DOHH2 (cell line): ENCODE data around the gene RHOC.

ENCODE experiments used
- CTCF ChIP-seq: fragments of 200-600 bp; sonication (generic); IDR thresholded peaks from one replicate; pipeline ENCODE4 v1.5.1; 2014; ENCODE audit warnings: antibody characterized with exemption, mild to moderate bottlenecking, low read depth, low read length; ENCODE audit not compliant: poor library complexity, severe bottlenecking
- EZH2phosphoT487 ChIP-seq: fragments of 200-600 bp; sonication (generic); IDR thresholded peaks from 2 replicates; pipeline ENCODE4 v1.6.1; 2017; ENCODE audit warnings: borderline replicate concordance, mild to moderate bottlenecking, antibody characterized with exemption, low read length, moderate library complexity, mixed read lengths

DNA sequence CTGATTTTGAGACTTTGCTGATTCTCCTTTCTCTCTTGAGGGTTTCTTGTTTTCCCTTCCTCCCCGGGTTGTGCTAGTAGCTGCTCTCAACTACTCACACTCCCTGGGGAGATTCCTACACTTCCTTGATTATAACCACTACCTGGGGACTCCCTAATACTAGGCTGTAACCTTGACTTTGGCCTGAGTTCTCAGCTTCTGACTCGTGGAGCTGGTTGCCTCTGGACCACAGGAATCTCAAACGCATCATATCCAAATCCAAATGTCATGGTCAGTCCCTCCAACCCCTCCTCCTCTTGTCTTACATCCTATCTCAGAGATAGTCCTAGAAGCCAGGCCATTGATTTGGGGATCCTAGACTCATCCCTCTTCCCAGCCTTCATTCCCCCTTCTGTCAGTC is 20.5 kb downstream of the RHOC start:
- TF ChIP-seq CTCF = no peak
- TF ChIP-seq EZH2phosphoT487 = no peak
